Mucosa of descending colon (tissue), 3 donors: ENCODE results near the gene ORC1. TPM values are rescaled to one million over a fixed set of nuclear protein-coding genes. Genes with fewer than 3 reads are reported as not detected.

Experiments
- ATAC-seq: fragments of 200-7000 bp; cut with Tn5 transposase; one replicate; pipeline ENCODE4 v1.9.1; 2020; ENCODE audit warnings: mild to moderate bottlenecking, moderate library complexity
- DNase-seq, 3 donors: peaks; one replicate each; pipeline ENCODE4 v3.0.0-alpha.2; 2020
- H3K36me3 ChIP-seq: fragments of 200-600 bp; one replicate; pipeline ENCODE4 v1.8.0; 2021; ENCODE audit warnings: low read depth, mild to moderate bottlenecking
- H3K4me1 ChIP-seq: fragments of 200-600 bp; one replicate; pipeline ENCODE4 v1.8.0; 2021; ENCODE audit warnings: low read depth, mild to moderate bottlenecking
- H3K4me3 ChIP-seq: fragments of 200-600 bp; one replicate; pipeline ENCODE4 v1.8.0; 2021; ENCODE audit warnings: mild to moderate bottlenecking
- H3K9me3 ChIP-seq: fragments of 200-600 bp; one replicate; pipeline ENCODE4 v1.8.0; 2021; ENCODE audit warnings: mild to moderate bottlenecking
- CTCF ChIP-seq: fragments of 200-600 bp; IDR thresholded peaks from one replicate; pipeline ENCODE4 v1.8.0; 2022; ENCODE audit warnings: antibody characterized with exemption, mild to moderate bottlenecking
- intact Hi-C, 2 donors: fragments of 100-400 bp; cut with DNase I in 1 of 2; cut with micrococcal nuclease in 1 of 2; formaldehyde crosslinking; loops; one replicate each; pipeline versions ENCODE4 v1.11.0 to v1.11.1; 2022; cut with DNase I, micrococcal nuclease
- total RNA-seq, 3 donors: library from RNA; stranded (reverse); fragmentation: NEBNext Ultra II Directional in 2 of 3; extraction: Animal tissue kit (Norgen Biotek cat#: 25700) in 2 of 3; gene quantifications; one replicate each; pipeline versions ENCODE4 v1.2.1 to v1.2.4, GENCODE V29; 2021 to 2023
- donor health status: DM: no; HTN: no; CAD: no; lungs with moderate emphysema.
- donor health status: DM: no; HTN: no; CAD: no.
- donor health status: DM: no; HTN: yes; CAD: no.

ORC1 gene
- total RNA-seq, 3 donors from 2014 or later = 1.1 to 7.6 (median 2.1) TPM

GRCh38 chr1:52423771-52424170 is 19.5 kb upstream of the ORC1 start:
- Histone ChIP-seq H3K9me3 (no peaks in the 10 kb centered on the region), H3K4me1 (no peaks in the 10 kb centered on the region), H3K36me3 (no peaks in the 10 kb centered on the region), H3K4me3 (no peak overlapping the region)
- no peak for TF ChIP-seq CTCF
- peak; percentile 66 for ATAC-seq
- no peak for DNase-seq
- intact Hi-C loops = no loop called here

- intact Hi-C loops = no loop called here
- H3K4me3 ChIP-seq = no peak overlapping the region
- peaks cover 4% of the 10 kb centered on the region for H3K36me3 ChIP-seq
- DNase-seq (no peak), ATAC-seq (no peak)
- H3K9me3 ChIP-seq = no peaks in the 10 kb centered on the region
- no peak for TF ChIP-seq CTCF
- H3K4me1 ChIP-seq = no peaks in the 10 kb centered on the region
Measured at GRCh38 chr1:52423055-52423454, 18.8 kb upstream of the ORC1 start.

GRCh38 chr1:52420713-52421112 is 16.5 kb upstream of the ORC1 start:
- no peak for TF ChIP-seq CTCF
- DNase-seq = no peak
- H3K9me3 ChIP-seq = no peaks in the 10 kb centered on the region
- H3K36me3 ChIP-seq = peaks cover 12% of the 10 kb centered on the region
- ATAC-seq = peak; percentile 65
- no peak overlapping the region for H3K4me3 ChIP-seq
- intact Hi-C loops = no loop called here
- no peaks in the 10 kb centered on the region for H3K4me1 ChIP-seq

- Histone ChIP-seq H3K36me3 (peaks cover 17% of the 10 kb centered on the region), H3K4me1 (peaks cover 4% of the 10 kb centered on the region), H3K9me3 (no peaks in the 10 kb centered on the region), H3K4me3 (no peak overlapping the region)
- DNase-seq = no peak
- intact Hi-C loops = no loop called here
- ATAC-seq = no peak
- TF ChIP-seq CTCF = no peak
Measured at GRCh38 chr1:52416811-52417210, 12.6 kb upstream of the ORC1 start.

GRCh38 chr1:52414942-52415341 is 10.7 kb upstream of the ORC1 start:
- DNase-seq (no peak), ATAC-seq (no peak)
- Histone ChIP-seq H3K4me3 (no peak overlapping the region), H3K36me3 (peaks cover 17% of the 10 kb centered on the region), H3K4me1 (peaks cover 4% of the 10 kb centered on the region), H3K9me3 (no peaks in the 10 kb centered on the region)
- intact Hi-C loops = no loop called here
- no peak for TF ChIP-seq CTCF

GRCh38 chr1:52413410-52413989 is 9.3 kb upstream of the ORC1 start:
- peak; percentile 95 for ATAC-seq
- TF ChIP-seq CTCF = no peak
- Histone ChIP-seq H3K36me3 (peaks cover 17% of the 10 kb centered on the region), H3K9me3 (no peaks in the 10 kb centered on the region), H3K4me1 (peaks cover 4% of the 10 kb centered on the region), H3K4me3 (no peak overlapping the region)
- intact Hi-C loops = no loop called here
- DNase-seq = peak; percentile 67 to 77 (median 69)
